Urinary bladder (tissue), 4 donors: ENCODE measurements around the gene FBN1. TPM values are rescaled to one million over a fixed set of nuclear protein-coding genes. Genes with fewer than 3 reads are reported as not detected.

ENCODE experiments used
- DNase-seq: peaks from one replicate; pipeline ENCODE4 v3.0.0-alpha.2; 2015; ENCODE audit errors: extremely low spot score
- H3K27ac ChIP-seq: one replicate; pipeline ENCODE4 v1.5.1; 2013; ENCODE audit warnings: low read depth, mild to moderate bottlenecking, moderate library complexity
- H3K36me3 ChIP-seq: one replicate; pipeline ENCODE4 v1.6.1; 2013; ENCODE audit warnings: mild to moderate bottlenecking, moderate library complexity; ENCODE audit not compliant: insufficient read depth
- H3K4me1 ChIP-seq: one replicate; pipeline ENCODE4 v1.6.1; 2013; ENCODE audit warnings: mild to moderate bottlenecking, moderate library complexity; ENCODE audit not compliant: insufficient read depth
- H3K4me3 ChIP-seq: one replicate; pipeline ENCODE4 v1.5.1; 2013; ENCODE audit warnings: low read depth, low read length
- WGBS: extraction: QIAGEN DNeasy Blood & Tissue Kit; methylation state at CpG from one replicate; pipeline ENCODE4 v1.1.7; 2013; 5-methylcytosine and 5-hydroxymethylcytosine counted together
- polyA plus RNA-seq: library from polyadenylated mRNA; stranded (reverse); fragments of 200-250 nt; gene quantifications from one replicate; pipeline ENCODE4 v1.2.3, GENCODE V29; 2013
- total RNA-seq: library from RNA; depleted of rRNA; stranded (reverse); fragments of >200 nt; gene quantifications from one replicate; pipeline ENCODE4 v1.2.3, GENCODE V29; 2014
- donor health status: healthy with polysubstance abuse.
- donor health status: healthy.

Gene FBN1
- total and polyA plus RNA-seq, 2 donors, result 75.5 to 698 TPM

GRCh38 chr15:48643776-48644466 lies 1.6 kb downstream of the FBN1 start:
- WGBS, result 14% methylated on average over 12 of the region's 12 CpGs
- no peaks in the 10 kb centered on the region for H3K36me3 ChIP-seq
- H3K27ac ChIP-seq, result peak overlapping the region; percentile 78
- H3K4me1 ChIP-seq, result no peaks in the 10 kb centered on the region
- peak overlapping the region; percentile 90 for H3K4me3 ChIP-seq
- DNase-seq, result no peak

GRCh38 chr15:48643206-48643605 lies 2.3 kb downstream of the FBN1 start:
- Histone ChIP-seq H3K4me1 (no peaks in the 10 kb centered on the region), H3K4me3 (peak overlapping the region; percentile 90), H3K27ac (no peak overlapping the region), H3K36me3 (no peaks in the 10 kb centered on the region)
- DNase-seq, result no peak
- 23% methylated on average over 3 of the region's 3 CpGs for WGBS

GRCh38 chr15:48642795-48643194 lies 2.7 kb downstream of the FBN1 start:
- no peaks in the 10 kb centered on the region for H3K36me3 ChIP-seq
- H3K4me3 ChIP-seq, result no peak overlapping the region
- no peak for DNase-seq
- no peak overlapping the region for H3K27ac ChIP-seq
- no peaks in the 10 kb centered on the region for H3K4me1 ChIP-seq
- 43% methylated on average over 1 of the region's 1 CpG for WGBS

- DNase-seq, result no peak
- Histone ChIP-seq H3K36me3 (no peaks in the 10 kb centered on the region), H3K4me3 (no peak overlapping the region), H3K27ac (no peak overlapping the region), H3K4me1 (no peaks in the 10 kb centered on the region)
- 52% methylated on average over 3 of the region's 3 CpGs for WGBS
These were observed 4.1 kb downstream of the FBN1 start for GRCh38 chr15:48641416-48641815.

GRCh38 chr15:48638963-48639362 lies 6.5 kb downstream of the FBN1 start:
- WGBS, result 79% methylated on average over 2 of the region's 2 CpGs
- no peaks in the 10 kb centered on the region for H3K36me3 ChIP-seq
- no peak for DNase-seq
- H3K4me3 ChIP-seq, result no peak overlapping the region
- no peaks in the 10 kb centered on the region for H3K4me1 ChIP-seq
- H3K27ac ChIP-seq, result no peak overlapping the region

GRCh38 chr15:48637639-48638038 lies 7.9 kb downstream of the FBN1 start:
- Histone ChIP-seq H3K4me3 (no peak overlapping the region), H3K4me1 (no peaks in the 10 kb centered on the region), H3K36me3 (no peaks in the 10 kb centered on the region), H3K27ac (no peak overlapping the region)
- 81% methylated on average over 2 of the region's 2 CpGs for WGBS
- no peak for DNase-seq

GRCh38 chr15:48636511-48636910 lies 9.0 kb downstream of the FBN1 start:
- Histone ChIP-seq H3K36me3 (no peaks in the 10 kb centered on the region), H3K27ac (no peak overlapping the region), H3K4me1 (no peaks in the 10 kb centered on the region), H3K4me3 (no peak overlapping the region)
- DNase-seq, result no peak
- whole genome bisulfite sequencing, result 87% methylated on average over 5 of the region's 5 CpGs

- Histone ChIP-seq H3K27ac (no peak overlapping the region), H3K36me3 (no peaks in the 10 kb centered on the region)
These were observed 10.6 kb downstream of the FBN1 start for GRCh38 chr15:48634893-48635292.

GRCh38 chr15:48634096-48634495 lies 11.4 kb downstream of the FBN1 start:
- no peak overlapping the region for H3K27ac ChIP-seq
- DNase-seq, result no peak
- WGBS, result 87% methylated on average over 3 of the region's 3 CpGs
- no peak overlapping the region for H3K4me3 ChIP-seq
- H3K36me3 ChIP-seq, result no peaks in the 10 kb centered on the region
- H3K4me1 ChIP-seq, result no peaks in the 10 kb centered on the region

More at GRCh38 chr15:48634893-48635292, 10.6 kb downstream of the FBN1 start:
- DNase-seq, result no peak
- Histone ChIP-seq H3K4me3 (no peak overlapping the region), H3K4me1 (no peaks in the 10 kb centered on the region)
- 62% methylated on average over 2 of the region's 2 CpGs for WGBS

GRCh38 chr15:48632651-48633050 lies 12.9 kb downstream of the FBN1 start:
- no peak overlapping the region for H3K27ac ChIP-seq
- DNase-seq, result no peak
- no peaks in the 10 kb centered on the region for H3K36me3 ChIP-seq
- H3K4me1 ChIP-seq, result no peaks in the 10 kb centered on the region
- WGBS, result 38% methylated on average over 1 of the region's 1 CpG
- no peak overlapping the region for H3K4me3 ChIP-seq

GRCh38 chr15:48631176-48631770 lies 14.2 kb downstream of the FBN1 start:
- no peaks in the 10 kb centered on the region for H3K4me1 ChIP-seq
- no peak for DNase-seq
- H3K27ac ChIP-seq, result no peak overlapping the region
- 67% methylated on average over 8 of the region's 8 CpGs for WGBS
- H3K36me3 ChIP-seq, result no peaks in the 10 kb centered on the region
- H3K4me3 ChIP-seq, result no peak overlapping the region

- DNase-seq, result no peak
- Histone ChIP-seq H3K36me3 (no peaks in the 10 kb centered on the region), H3K27ac (no peak overlapping the region), H3K4me3 (no peak overlapping the region), H3K4me1 (no peaks in the 10 kb centered on the region)
- 70% methylated on average over 1 of the region's 1 CpG for WGBS
These were observed 15.3 kb downstream of the FBN1 start for GRCh38 chr15:48630245-48630644.

GRCh38 chr15:48628832-48629231 lies 16.7 kb downstream of the FBN1 start:
- Histone ChIP-seq H3K27ac (no peak overlapping the region), H3K4me3 (no peak overlapping the region), H3K36me3 (no peaks in the 10 kb centered on the region), H3K4me1 (no peaks in the 10 kb centered on the region)
- WGBS, result 49% methylated on average over 2 of the region's 2 CpGs
- no peak for DNase-seq

GRCh38 chr15:48627260-48627940 lies 18.1 kb downstream of the FBN1 start:
- DNase-seq, result no peak
- 37% methylated on average over 7 of the region's 7 CpGs for WGBS
- Histone ChIP-seq H3K4me3 (no peak overlapping the region), H3K27ac (no peak overlapping the region), H3K4me1 (no peaks in the 10 kb centered on the region), H3K36me3 (no peaks in the 10 kb centered on the region)
